GM19025 (cell line): ENCODE data around the gene GCC2.
"Not testable (repeated sequence)": the region's sequence is repeated elsewhere in the genome, so short reads cannot be mapped to it uniquely, and the experiment has no call there.

Experiments used
- ATAC-seq: cut with Tn5 transposase; IDR thresholded peaks from one replicate; pipeline ENCODE4 v1.9.1; 2021; ENCODE audit warnings: mild to moderate bottlenecking, low read depth, moderate library complexity; ENCODE audit not compliant: unreplicated experiment

Gene GCC2

DNA sequence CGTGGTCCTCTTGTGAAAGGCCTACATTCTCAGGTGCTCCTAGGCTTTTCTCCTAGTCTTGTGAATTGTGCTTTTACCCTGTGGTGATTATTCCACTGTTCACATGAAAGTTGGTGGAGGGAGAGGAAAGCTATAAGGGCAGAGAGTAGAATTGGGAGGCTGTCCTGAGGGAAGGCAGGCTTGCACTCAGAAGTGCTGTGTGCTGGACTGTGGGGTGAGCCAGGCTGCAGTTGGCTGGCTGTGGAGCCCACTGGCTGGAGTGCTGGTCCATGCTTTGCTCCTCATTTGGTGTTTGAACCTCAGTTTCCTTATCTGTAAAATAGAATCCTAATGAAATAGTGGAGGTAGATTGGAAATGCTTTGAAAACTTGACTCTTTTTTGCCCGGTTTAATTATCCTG is 106.6 kb downstream of the GCC2 start:
- no peak for ATAC-seq

DNA sequence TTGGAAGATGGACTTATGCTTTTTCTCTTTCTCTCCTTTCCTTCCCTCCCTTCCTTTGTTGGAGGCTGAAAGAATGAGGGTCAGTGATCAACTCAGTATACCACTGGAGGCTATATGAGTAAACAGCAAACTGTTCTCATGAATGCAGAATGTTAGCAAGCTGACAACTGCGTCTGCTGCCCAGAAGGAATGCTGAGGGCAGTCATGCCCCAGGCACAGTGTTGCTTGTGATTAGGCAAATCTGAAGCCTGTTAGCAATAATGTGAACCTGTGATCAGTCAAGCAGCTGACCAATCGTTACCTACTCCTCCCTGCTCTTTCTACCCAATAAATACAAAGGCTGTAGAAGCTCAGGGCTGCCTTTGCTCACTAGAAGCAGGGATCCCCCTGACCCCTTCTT is 107.6 kb downstream of the GCC2 start:
- not testable (repeated sequence) for ATAC-seq
